Mesenchymal stem cell (in vitro differentiated cells and primary cell): Measurements from ENCODE around the gene KCNMB4.

Experiments
- DNase-seq: peaks from one replicate; pipeline ENCODE4 v3.0.0-alpha.2; 2013
- H2AFZ ChIP-seq: one replicate; pipeline ENCODE4 v1.6.1; 2013; ENCODE audit warnings: low read depth, mild to moderate bottlenecking, control low read depth, inconsistent platforms, low read length, moderate library complexity
- H2AK5ac ChIP-seq: 2 replicates; pipeline ENCODE4 v1.6.1; 2013; ENCODE audit warnings: low read length, moderate library complexity, mild to moderate bottlenecking, inconsistent platforms; ENCODE audit not compliant: severe bottlenecking
- H2BK120ac ChIP-seq: one replicate; pipeline ENCODE4 v1.6.1; 2013; ENCODE audit warnings: low read depth, mild to moderate bottlenecking, inconsistent platforms, low read length, moderate library complexity
- H2BK12ac ChIP-seq, 2 experiments: one replicate each; pipeline ENCODE4 v1.6.1; 2013; ENCODE audit warnings: inconsistent platforms in 2 of 2, low read length in 2 of 2, mild to moderate bottlenecking in 2 of 2, moderate library complexity in 2 of 2, control low read depth in 1 of 2
- H2BK15ac ChIP-seq: one replicate; pipeline ENCODE4 v1.6.1; 2013; ENCODE audit warnings: mild to moderate bottlenecking, low read depth, inconsistent platforms; ENCODE audit not compliant: poor library complexity, severe bottlenecking
- H2BK5ac ChIP-seq: 2 replicates; pipeline ENCODE4 v1.6.1; 2013; ENCODE audit warnings: low read depth, mild to moderate bottlenecking, low read length, control low read depth, inconsistent platforms; ENCODE audit not compliant: poor library complexity, severe bottlenecking
- H3K14ac ChIP-seq, 2 experiments: one replicate each; pipeline ENCODE4 v1.6.1; 2013; ENCODE audit warnings: inconsistent platforms in 2 of 2, low read length in 2 of 2, control low read depth in 1 of 2, mild to moderate bottlenecking in 1 of 2, moderate library complexity in 1 of 2
- H3K18ac ChIP-seq, 2 experiments: one replicate each; pipeline ENCODE4 v1.6.1; 2013; ENCODE audit warnings: inconsistent platforms in 2 of 2, low read length in 2 of 2, control low read depth in 1 of 2, low read depth in 1 of 2, mild to moderate bottlenecking in 1 of 2
- H3K23ac ChIP-seq, 2 experiments: one replicate each; pipeline ENCODE4 v1.6.1; 2013; ENCODE audit warnings: inconsistent platforms in 2 of 2, low read length in 2 of 2, mild to moderate bottlenecking in 2 of 2, moderate library complexity in 2 of 2, control low read depth in 1 of 2
- H3K27ac ChIP-seq: 2 replicates; pipeline ENCODE4 v1.5.1; 2013; ENCODE audit warnings: mild to moderate bottlenecking, moderate library complexity, low read length, control low read depth, inconsistent platforms; ENCODE audit not compliant: poor library complexity, severe bottlenecking
- H3K27me3 ChIP-seq, 2 experiments: 2 replicates each; pipeline versions ENCODE4 v1.6.1 to v1.7.0; 2013; ENCODE audit warnings: low read length in 2 of 2, mild to moderate bottlenecking in 2 of 2, moderate library complexity in 2 of 2, control low read depth in 1 of 2, inconsistent platforms in 1 of 2; ENCODE audit not compliant: control insufficient read depth in 1 of 2, insufficient read depth in 1 of 2
- H3K36me3 ChIP-seq, 2 experiments: 2 replicates each; pipeline versions ENCODE4 v1.6.1 to v1.7.0; 2013; ENCODE audit warnings: low read length in 2 of 2, control low read depth in 1 of 2, inconsistent platforms in 1 of 2, low read depth in 1 of 2, mild to moderate bottlenecking in 1 of 2; ENCODE audit not compliant: insufficient read depth in 2 of 2, control insufficient read depth in 1 of 2
- H3K4ac ChIP-seq, 2 experiments: one replicate each; pipeline ENCODE4 v1.6.1; 2013; ENCODE audit warnings: inconsistent platforms in 2 of 2, low read length in 2 of 2, mild to moderate bottlenecking in 2 of 2, moderate library complexity in 2 of 2, control low read depth in 1 of 2, low read depth in 1 of 2
- H3K4me1 ChIP-seq: 2 replicates; pipeline ENCODE4 v1.6.1; 2013; ENCODE audit warnings: low read depth, low read length, control low read depth; ENCODE audit not compliant: control insufficient read depth, insufficient read depth
- H3K4me2 ChIP-seq: 2 replicates; pipeline ENCODE4 v1.6.1; 2013; ENCODE audit warnings: low read length, mild to moderate bottlenecking, inconsistent platforms; ENCODE audit not compliant: poor library complexity, severe bottlenecking
- H3K4me3 ChIP-seq, 2 experiments: 2 replicates each; pipeline versions ENCODE4 v1.5.1 to v1.7.0; 2013; ENCODE audit warnings: low read length in 2 of 2, mild to moderate bottlenecking in 2 of 2, control low read depth in 1 of 2, low read depth in 1 of 2; ENCODE audit not compliant: insufficient read depth in 1 of 2
- H3K79me1 ChIP-seq: replicated peaks from 2 replicates; pipeline ENCODE4 v1.6.1; 2013; ENCODE audit warnings: mild to moderate bottlenecking, control low read depth, low read length, inconsistent platforms; ENCODE audit not compliant: poor library complexity, severe bottlenecking
- H3K9ac ChIP-seq: 2 replicates; pipeline ENCODE4 v1.7.0; 2013; ENCODE audit warnings: mild to moderate bottlenecking, low read length, moderate library complexity
- H3K9me3 ChIP-seq: 2 replicates; pipeline ENCODE4 v1.7.0; 2013; ENCODE audit warnings: mild to moderate bottlenecking, low read length; ENCODE audit not compliant: control insufficient read depth
- H4K8ac ChIP-seq: one replicate; pipeline ENCODE4 v1.6.1; 2013; ENCODE audit warnings: inconsistent platforms, mild to moderate bottlenecking, low read length, moderate library complexity
- H4K91ac ChIP-seq: one replicate; pipeline ENCODE4 v1.6.1; 2013; ENCODE audit warnings: mild to moderate bottlenecking, low read length, inconsistent platforms
- WGBS: methylation state at CpG from one replicate; pipeline ENCODE4 v1.1.7; 2013; ENCODE audit warnings: mixed read lengths; 5-methylcytosine and 5-hydroxymethylcytosine counted together

The KCNMB4 gene

DNA sequence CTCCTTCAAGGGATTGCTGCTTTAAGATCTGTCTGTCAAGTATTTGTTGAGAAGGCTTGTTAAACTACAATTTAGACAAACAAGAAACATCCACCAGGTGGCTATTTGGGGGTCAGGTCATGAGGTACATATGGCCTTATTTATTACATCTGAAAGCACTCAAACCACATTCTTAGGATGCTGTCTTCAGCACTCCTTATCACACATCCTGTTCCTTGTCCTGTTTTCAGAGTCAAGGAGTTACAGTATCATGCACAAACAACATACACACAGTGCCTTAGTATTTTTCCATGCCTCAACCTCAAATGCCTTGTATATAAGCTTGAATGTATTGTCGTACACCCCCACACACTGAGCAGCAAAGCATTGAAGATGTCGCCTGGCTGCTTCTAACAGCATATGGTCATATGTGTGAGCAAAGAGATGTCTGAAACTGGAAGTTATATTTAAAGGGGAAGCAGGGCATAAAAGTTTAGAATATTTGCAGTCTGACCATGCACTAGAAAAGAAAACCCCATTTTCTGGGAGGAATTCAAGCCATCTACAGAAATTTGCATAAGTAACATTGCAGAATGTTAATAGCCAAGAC, 83.8 kb downstream of the KCNMB4 start:
- Histone ChIP-seq H2BK5ac (no peak overlapping the region), H3K4ac (no peak overlapping the region), H2AFZ (no peak overlapping the region), H3K4me2 (no peak overlapping the region), H3K14ac (no peak overlapping the region), H3K9ac (no peak overlapping the region), H3K36me3 (no peaks in the 10 kb centered on the region), H3K27me3 (no peaks in the 10 kb centered on the region), H4K8ac (no peak overlapping the region), H3K4me1 (no peaks in the 10 kb centered on the region), H2AK5ac (no peak overlapping the region), H3K4me3 (no peak overlapping the region), H3K27ac (no peak overlapping the region), H3K79me1 (no peaks in the 10 kb centered on the region), H2BK120ac (no peak overlapping the region), H4K91ac (no peak overlapping the region), H2BK12ac (no peak overlapping the region), H3K23ac (no peak overlapping the region), H2BK15ac (no peak overlapping the region), H3K9me3 (peaks cover 9% of the 10 kb centered on the region), H3K18ac (no peak overlapping the region)
- DNase-seq = no peak
- 96% methylated on average over 2 of the region's 2 CpGs for WGBS

DNA sequence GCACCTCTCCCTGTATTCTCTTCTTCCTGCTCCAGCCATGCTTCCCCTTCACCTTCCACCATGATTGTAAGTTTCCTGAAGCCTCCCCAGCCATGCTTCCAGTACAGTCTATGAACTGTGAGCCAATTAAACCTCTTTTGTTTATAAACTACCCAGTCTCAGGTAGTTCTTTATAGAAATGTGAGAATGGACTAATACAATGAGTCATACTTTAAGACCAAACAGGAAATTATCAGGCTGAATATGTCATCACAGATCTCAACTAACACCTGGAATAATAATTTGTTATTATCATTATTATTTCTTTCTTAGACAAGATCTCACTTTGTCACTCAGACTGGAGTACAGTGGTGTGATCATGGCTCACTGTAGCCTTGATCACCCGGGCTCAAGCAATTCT, 85.4 kb downstream of the KCNMB4 start:
- H3K23ac ChIP-seq = no peak overlapping the region
- no peak overlapping the region for H2BK120ac ChIP-seq
- H3K79me1 ChIP-seq = no peaks in the 10 kb centered on the region
- no peaks in the 10 kb centered on the region for H3K4me1 ChIP-seq
- no peak overlapping the region for H2BK12ac ChIP-seq
- no peak overlapping the region for H4K91ac ChIP-seq
- H2AFZ ChIP-seq = no peak overlapping the region
- no peak overlapping the region for H3K4ac ChIP-seq
- no peak for DNase-seq
- no peak overlapping the region for H3K4me2 ChIP-seq
- no peak overlapping the region for H3K4me3 ChIP-seq
- no peak overlapping the region for H3K9ac ChIP-seq
- no peak overlapping the region for H3K27ac ChIP-seq
- H3K18ac ChIP-seq = no peak overlapping the region
- H3K27me3 ChIP-seq = no peaks in the 10 kb centered on the region
- WGBS = 100% methylated on average over 1 of the region's 1 CpG
- no peak overlapping the region for H2BK5ac ChIP-seq
- no peak overlapping the region for H2AK5ac ChIP-seq
- no peak overlapping the region for H2BK15ac ChIP-seq
- peaks cover 9% of the 10 kb centered on the region for H3K9me3 ChIP-seq
- H4K8ac ChIP-seq = no peak overlapping the region
- no peaks in the 10 kb centered on the region for H3K36me3 ChIP-seq
- H3K14ac ChIP-seq = no peak overlapping the region

DNA sequence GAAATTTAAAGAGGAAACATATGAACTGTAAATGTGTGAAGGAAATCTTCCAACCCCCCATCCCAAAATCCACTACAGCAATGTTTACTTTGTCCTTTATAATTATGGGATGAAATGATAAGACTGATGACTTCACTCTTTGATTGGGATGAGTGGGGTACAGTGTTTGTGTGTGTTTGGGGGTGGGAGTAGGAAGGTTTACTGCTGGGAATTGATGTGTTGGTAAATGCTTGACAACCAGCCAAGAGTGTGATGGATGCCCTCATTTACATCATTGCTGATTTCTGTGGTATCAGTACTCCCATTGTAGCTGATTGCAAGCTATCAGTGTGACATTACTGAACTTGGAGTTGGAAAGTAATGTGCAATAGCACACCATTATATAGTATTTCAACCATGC, 90.9 kb downstream of the KCNMB4 start:
- H3K79me1 ChIP-seq = no peaks in the 10 kb centered on the region
- no peak overlapping the region for H3K4ac ChIP-seq
- H2BK5ac ChIP-seq = no peak overlapping the region
- no peak overlapping the region for H2AK5ac ChIP-seq
- no peak overlapping the region for H3K23ac ChIP-seq
- no peak overlapping the region for H3K18ac ChIP-seq
- no peak overlapping the region for H3K14ac ChIP-seq
- H2AFZ ChIP-seq = no peak overlapping the region
- H2BK120ac ChIP-seq = no peak overlapping the region
- no peak overlapping the region for H2BK15ac ChIP-seq
- H4K91ac ChIP-seq = no peak overlapping the region
- no peaks in the 10 kb centered on the region for H3K36me3 ChIP-seq
- no peaks in the 10 kb centered on the region for H3K27me3 ChIP-seq
- DNase-seq = no peak
- no peak overlapping the region for H3K4me2 ChIP-seq
- no peaks in the 10 kb centered on the region for H3K4me1 ChIP-seq
- no peak overlapping the region for H4K8ac ChIP-seq
- peaks cover 4% of the 10 kb centered on the region for H3K9me3 ChIP-seq
- H2BK12ac ChIP-seq = no peak overlapping the region
- no peak overlapping the region for H3K4me3 ChIP-seq
- H3K27ac ChIP-seq = no peak overlapping the region
- H3K9ac ChIP-seq = no peak overlapping the region

DNA sequence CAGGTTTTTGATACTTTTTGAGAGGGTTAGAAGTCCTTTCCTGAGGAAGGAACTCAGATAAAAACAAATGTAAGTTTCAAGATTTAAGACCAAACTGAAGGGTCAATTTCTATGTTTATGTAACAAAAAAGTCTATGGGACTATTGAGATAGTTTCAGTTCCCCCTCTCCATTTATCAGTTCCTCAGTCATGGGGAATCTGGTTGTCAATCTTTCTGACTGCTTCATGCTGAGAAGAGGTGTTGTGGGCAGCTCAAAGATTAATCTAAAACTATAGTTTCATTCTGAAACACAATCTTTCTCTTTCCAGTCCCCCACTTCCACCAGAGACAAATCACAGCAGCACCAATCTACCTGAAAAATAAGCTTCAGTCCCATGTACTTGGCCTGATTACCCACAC, 93.7 kb downstream of the KCNMB4 start:
- Histone ChIP-seq H3K79me1 (no peaks in the 10 kb centered on the region), H3K23ac (no peak overlapping the region), H3K4me3 (no peak overlapping the region), H2BK12ac (no peak overlapping the region), H2BK15ac (no peak overlapping the region), H4K8ac (no peak overlapping the region), H3K4ac (no peak overlapping the region), H3K27me3 (no peaks in the 10 kb centered on the region), H3K18ac (no peak overlapping the region), H3K14ac (no peak overlapping the region), H3K36me3 (no peaks in the 10 kb centered on the region), H2BK120ac (no peak overlapping the region), H3K9ac (no peak overlapping the region), H2AK5ac (no peak overlapping the region), H2AFZ (no peak overlapping the region), H3K4me2 (no peak overlapping the region), H3K4me1 (no peaks in the 10 kb centered on the region), H3K27ac (no peak overlapping the region), H2BK5ac (no peak overlapping the region), H3K9me3 (peaks cover 20% of the 10 kb centered on the region), H4K91ac (no peak overlapping the region)
- DNase-seq = no peak
